Cardiac muscle cell (in vitro differentiated cells and primary cell): ENCODE data around the gene WDFY4. TPM values are rescaled to one million over a fixed set of nuclear protein-coding genes. Genes with fewer than 3 reads are reported as not detected.

Source experiments
- DNase-seq, 2 donors: peaks; one replicate each; pipeline versions ENCODE4 v3.0.0 to v3.0.0-alpha.2; 2010 to 2017; ENCODE audit warnings: low read depth in 1 of 2, low spot score in 1 of 2
- H3K27ac ChIP-seq: fragments of 200-600 bp; sonication (generic); 2 replicates; pipeline ENCODE4 v1.5.1; 2016
- H3K27me3 ChIP-seq: fragments of 200-600 bp; sonication (generic); 2 replicates; pipeline ENCODE4 v1.6.0; 2016; ENCODE audit warnings: control low read depth
- H3K36me3 ChIP-seq: fragments of 200-600 bp; sonication (generic); 2 replicates; pipeline ENCODE4 v1.5.1; 2016; ENCODE audit warnings: control low read depth
- H3K4me1 ChIP-seq: fragments of 200-600 bp; sonication (generic); 2 replicates; pipeline ENCODE4 v1.8.1; 2017; ENCODE audit warnings: low read depth, mild to moderate bottlenecking, mixed run types
- H3K4me3 ChIP-seq: fragments of 200-600 bp; sonication (generic); 2 replicates; pipeline ENCODE4 v1.5.1; 2016; ENCODE audit warnings: mild to moderate bottlenecking
- H3K9me3 ChIP-seq: fragments of 200-600 bp; sonication (generic); 2 replicates; pipeline ENCODE4 v1.5.1; 2017; ENCODE audit warnings: low read depth, mild to moderate bottlenecking, control low read depth
- CTCF ChIP-seq: IDR thresholded peaks from 2 replicates; pipeline ENCODE4 v1.5.1; 2012; ENCODE audit warnings: low read depth, mild to moderate bottlenecking, low read length
- polyA plus RNA-seq: library from polyadenylated mRNA; unstranded; fragments of >200 nt; fragmentation: Nextera tagmentation; extraction: Ambion mirVana; gene quantifications from 2 replicates; pipeline ENCODE4 v1.2.1, GENCODE V29; 2016
- total RNA-seq: library from RNA; depleted of rRNA; stranded (reverse); fragments of >200 nt; gene quantifications from 2 replicates; pipeline ENCODE4 v1.2.3, GENCODE V29; 2016

The WDFY4 gene
- total and polyA plus RNA-seq, 2 experiments from 2014 or later, result not detected

- no peaks in the 10 kb centered on the region for H3K27me3 ChIP-seq
- no peaks in the 10 kb centered on the region for H3K36me3 ChIP-seq
- no peak for DNase-seq
- H3K9me3 ChIP-seq, result no peaks in the 10 kb centered on the region
- no peak for TF ChIP-seq CTCF
- H3K4me1 ChIP-seq, result peaks cover 6% of the 10 kb centered on the region
- no peak overlapping the region for H3K27ac ChIP-seq
- no peak overlapping the region for H3K4me3 ChIP-seq
Observed at GRCh38 chr10:48843198-48843597, 158.5 kb downstream of the WDFY4 start.

- no peak for DNase-seq
- Histone ChIP-seq H3K36me3 (no peaks in the 10 kb centered on the region), H3K4me1 (peaks cover 4% of the 10 kb centered on the region), H3K27me3 (no peaks in the 10 kb centered on the region), H3K27ac (no peak overlapping the region), H3K4me3 (no peak overlapping the region), H3K9me3 (no peaks in the 10 kb centered on the region)
- no peak for TF ChIP-seq CTCF
Observed at GRCh38 chr10:48844616-48845015, 159.9 kb downstream of the WDFY4 start.

- H3K36me3 ChIP-seq, result no peaks in the 10 kb centered on the region
- TF ChIP-seq CTCF, result no peak
- no peaks in the 10 kb centered on the region for H3K27me3 ChIP-seq
- no peak for DNase-seq
- no peaks in the 10 kb centered on the region for H3K9me3 ChIP-seq
- no peak overlapping the region for H3K4me3 ChIP-seq
- H3K4me1 ChIP-seq, result no peaks in the 10 kb centered on the region
- no peak overlapping the region for H3K27ac ChIP-seq
Observed at GRCh38 chr10:48845512-48845911, 160.8 kb downstream of the WDFY4 start.

- peaks cover 3% of the 10 kb centered on the region for H3K27me3 ChIP-seq
- DNase-seq, result no peak
- no peak overlapping the region for H3K27ac ChIP-seq
- no peaks in the 10 kb centered on the region for H3K36me3 ChIP-seq
- no peaks in the 10 kb centered on the region for H3K9me3 ChIP-seq
- H3K4me1 ChIP-seq, result no peaks in the 10 kb centered on the region
- TF ChIP-seq CTCF, result no peak
- H3K4me3 ChIP-seq, result no peak overlapping the region
Observed at GRCh38 chr10:48847691-48848090, 163.0 kb downstream of the WDFY4 start.

GRCh38 chr10:48856855-48857254, 172.2 kb downstream of the WDFY4 start:
- no peaks in the 10 kb centered on the region for H3K36me3 ChIP-seq
- TF ChIP-seq CTCF, result no peak
- H3K4me3 ChIP-seq, result no peak overlapping the region
- no peaks in the 10 kb centered on the region for H3K9me3 ChIP-seq
- H3K27me3 ChIP-seq, result peaks cover 4% of the 10 kb centered on the region
- no peak overlapping the region for H3K27ac ChIP-seq
- H3K4me1 ChIP-seq, result no peaks in the 10 kb centered on the region
- no peak for DNase-seq

- no peaks in the 10 kb centered on the region for H3K4me1 ChIP-seq
- DNase-seq, result no peak
- H3K4me3 ChIP-seq, result no peak overlapping the region
- no peaks in the 10 kb centered on the region for H3K27me3 ChIP-seq
- H3K36me3 ChIP-seq, result no peaks in the 10 kb centered on the region
- H3K27ac ChIP-seq, result no peak overlapping the region
- no peaks in the 10 kb centered on the region for H3K9me3 ChIP-seq
- no peak for TF ChIP-seq CTCF
Observed at GRCh38 chr10:48872234-48872633, 187.6 kb downstream of the WDFY4 start.
